H9 (cell line): Measurements from ENCODE around the gene ZFYVE19. TPM values are rescaled to one million over a fixed set of nuclear protein-coding genes. Genes with fewer than 3 reads are reported as not detected.

ENCODE experiments used
- DNase-seq: peaks from one replicate; pipeline ENCODE4 v3.0.0-alpha.2; 2017
- H2AFZ ChIP-seq: one replicate; pipeline ENCODE4 v1.6.1; 2013; ENCODE audit warnings: mild to moderate bottlenecking, low read length, control low read depth, moderate library complexity
- H2AK5ac ChIP-seq: 2 replicates; pipeline ENCODE4 v1.6.1; 2013; ENCODE audit warnings: low read length, control low read depth, mixed read lengths; ENCODE audit not compliant: insufficient read length
- H2BK120ac ChIP-seq: one replicate; pipeline ENCODE4 v1.6.1; 2013; ENCODE audit warnings: low read depth, mild to moderate bottlenecking, low read length, control low read depth, inconsistent platforms; ENCODE audit not compliant: poor library complexity, severe bottlenecking
- H2BK12ac ChIP-seq: 2 replicates; pipeline ENCODE4 v1.6.1; 2013; ENCODE audit warnings: low read length, control low read depth, mixed read lengths, low read depth; ENCODE audit not compliant: insufficient read length
- H2BK15ac ChIP-seq: 2 replicates; pipeline ENCODE4 v1.6.1; 2013; ENCODE audit warnings: low read depth, low read length, control low read depth
- H2BK20ac ChIP-seq: one replicate; pipeline ENCODE4 v1.6.1; 2013; ENCODE audit warnings: low read depth, mild to moderate bottlenecking, low read length, control low read depth, inconsistent platforms; ENCODE audit not compliant: poor library complexity, severe bottlenecking
- H2BK5ac ChIP-seq: 2 replicates; pipeline ENCODE4 v1.6.1; 2013; ENCODE audit warnings: low read length, control low read depth, mixed read lengths; ENCODE audit not compliant: insufficient read length
- H3K14ac ChIP-seq: 2 replicates; pipeline ENCODE4 v1.6.1; 2013; ENCODE audit warnings: low read length, control low read depth; ENCODE audit not compliant: insufficient read depth
- H3K18ac ChIP-seq: 2 replicates; pipeline ENCODE4 v1.6.1; 2013; ENCODE audit warnings: low read depth, mild to moderate bottlenecking, mixed read lengths, low read length, control low read depth; ENCODE audit not compliant: insufficient read length
- H3K23ac ChIP-seq: 2 replicates; pipeline ENCODE4 v1.6.1; 2013; ENCODE audit warnings: low read length, control low read depth, mixed read lengths, low read depth; ENCODE audit not compliant: insufficient read length
- H3K23me2 ChIP-seq: 2 replicates; pipeline ENCODE4 v1.6.1; 2013; ENCODE audit warnings: low read depth, mild to moderate bottlenecking, mixed read lengths, low read length, control low read depth; ENCODE audit not compliant: insufficient read length, poor library complexity, severe bottlenecking
- H3K27ac ChIP-seq: 2 replicates; pipeline ENCODE4 v1.5.1; 2013; ENCODE audit warnings: low read length, control low read depth, mixed read lengths, low read depth; ENCODE audit not compliant: insufficient read length
- H3K27me3 ChIP-seq: 2 replicates; pipeline ENCODE4 v1.6.1; 2013; ENCODE audit warnings: low read length, control low read depth, inconsistent platforms; ENCODE audit not compliant: insufficient read depth
- H3K4ac ChIP-seq: 2 replicates; pipeline ENCODE4 v1.6.1; 2013; ENCODE audit warnings: low read depth, mild to moderate bottlenecking, control low read depth, inconsistent platforms, low read length, moderate library complexity
- H3K4me1 ChIP-seq: 2 replicates; pipeline ENCODE4 v1.6.1; 2013; ENCODE audit warnings: low read length, control low read depth, inconsistent platforms; ENCODE audit not compliant: insufficient read depth
- H3K4me2 ChIP-seq: 2 replicates; pipeline ENCODE4 v1.6.1; 2013; ENCODE audit warnings: low read length, control low read depth, mixed read lengths; ENCODE audit not compliant: insufficient read length, insufficient read depth
- H3K56ac ChIP-seq: 2 replicates; pipeline ENCODE4 v1.6.1; 2013; ENCODE audit warnings: low read depth, mild to moderate bottlenecking, mixed read lengths, low read length, control low read depth; ENCODE audit not compliant: insufficient read length
- H3K79me1 ChIP-seq: 2 replicates; pipeline ENCODE4 v1.6.1; 2013; ENCODE audit warnings: low read depth, mild to moderate bottlenecking, moderate library complexity, low read length, control low read depth, inconsistent platforms; ENCODE audit not compliant: insufficient read depth, poor library complexity, severe bottlenecking
- H3K79me2 ChIP-seq: 2 replicates; pipeline ENCODE4 v1.6.1; 2013; ENCODE audit warnings: low read length, control low read depth, inconsistent platforms; ENCODE audit not compliant: insufficient read depth
- H3K9ac ChIP-seq: 2 replicates; pipeline ENCODE4 v1.6.1; 2013; ENCODE audit warnings: low read length, control low read depth, mixed read lengths; ENCODE audit not compliant: insufficient read length; ENCODE audit errors: extremely low read depth
- H3K9me3 ChIP-seq: one replicate; pipeline ENCODE4 v1.6.1; 2013; ENCODE audit warnings: low read depth, low read length, inconsistent platforms; ENCODE audit not compliant: control insufficient read depth
- H3T11ph ChIP-seq: one replicate; pipeline ENCODE4 v1.6.1; 2013; ENCODE audit warnings: mild to moderate bottlenecking, low read length, control low read depth, inconsistent platforms
- H4K20me1 ChIP-seq: one replicate; pipeline ENCODE4 v1.6.1; 2013; ENCODE audit not compliant: control insufficient read depth, insufficient read length, insufficient read depth
- H4K5ac ChIP-seq: 2 replicates; pipeline ENCODE4 v1.6.1; 2013; ENCODE audit warnings: low read depth, mild to moderate bottlenecking, mixed read lengths, low read length, control low read depth; ENCODE audit not compliant: insufficient read length
- H4K8ac ChIP-seq: replicated peaks from 2 replicates; pipeline ENCODE4 v1.6.1; 2013; ENCODE audit warnings: low read length, control low read depth, mixed read lengths, low read depth; ENCODE audit not compliant: insufficient read length
- H4K91ac ChIP-seq: 2 replicates; pipeline ENCODE4 v1.6.1; 2013; ENCODE audit warnings: low read depth, mild to moderate bottlenecking, moderate library complexity, mixed read lengths, low read length, control low read depth; ENCODE audit not compliant: insufficient read length
- H3K27ac Mint-ChIP-seq, 3 experiments: 2 replicates in 2 of 3; 3 replicates in 1 of 3; pipeline ENCODE4 v1.8.0; 2020 to 2021; ENCODE audit warnings: mixed read lengths in 3 of 3, mild to moderate bottlenecking in 1 of 3, moderate library complexity in 1 of 3
- H3K27me3 Mint-ChIP-seq: 2 replicates; pipeline ENCODE4 v1.8.0; 2021; ENCODE audit warnings: low read depth, mild to moderate bottlenecking, moderate library complexity, mixed read lengths
- H3K36me3 Mint-ChIP-seq, 3 experiments: 2 replicates in 2 of 3; 3 replicates in 1 of 3; pipeline ENCODE4 v1.8.0; 2020 to 2021; ENCODE audit warnings: low read depth in 3 of 3, mixed read lengths in 3 of 3; ENCODE audit not compliant: insufficient read depth in 1 of 3
- H3K4me1 Mint-ChIP-seq, 2 experiments: 2 replicates each; pipeline ENCODE4 v1.8.0; 2020; ENCODE audit warnings: mixed read lengths in 2 of 2
- H3K4me3 Mint-ChIP-seq, 2 experiments: 2 replicates in 1 of 2; 3 replicates in 1 of 2; pipeline ENCODE4 v1.8.0; 2020 to 2021; ENCODE audit warnings: mild to moderate bottlenecking in 2 of 2, mixed read lengths in 2 of 2, moderate library complexity in 1 of 2
- H3K9me3 Mint-ChIP-seq, 2 experiments: 2 replicates in 1 of 2; 3 replicates in 1 of 2; pipeline ENCODE4 v1.8.0; 2020; ENCODE audit warnings: mild to moderate bottlenecking in 2 of 2, mixed read lengths in 2 of 2, moderate library complexity in 1 of 2
- WGBS: extraction: QIAGEN DNeasy Blood & Tissue Kit; methylation state at CpG from one replicate; pipeline ENCODE4 v1.1.7; 2013; ENCODE audit warnings: missing lambda C conversion rate, low lambda C conversion rate, mixed read lengths; ENCODE audit not compliant: insufficient read length; ENCODE audit errors: extremely low coverage; 5-methylcytosine and 5-hydroxymethylcytosine counted together
- total RNA-seq: library from RNA; stranded (reverse); gene quantifications from 2 replicates; pipeline ENCODE4 v1.2.1, GENCODE V29; 2021
- TF ChIP-seq, protein P1 (sequence below): fragments of 200-600 bp; sonication (generic); conservative IDR thresholded peaks from 3 replicates; pipeline ENCODE4 v1.8.0; 2021; ENCODE audit warnings: antibody characterized with exemption, mild to moderate bottlenecking

Gene ZFYVE19
- total RNA-seq, 1 experiment from 2014 or later: 11.3 TPM

- TF ChIP-seq, protein P1, sequence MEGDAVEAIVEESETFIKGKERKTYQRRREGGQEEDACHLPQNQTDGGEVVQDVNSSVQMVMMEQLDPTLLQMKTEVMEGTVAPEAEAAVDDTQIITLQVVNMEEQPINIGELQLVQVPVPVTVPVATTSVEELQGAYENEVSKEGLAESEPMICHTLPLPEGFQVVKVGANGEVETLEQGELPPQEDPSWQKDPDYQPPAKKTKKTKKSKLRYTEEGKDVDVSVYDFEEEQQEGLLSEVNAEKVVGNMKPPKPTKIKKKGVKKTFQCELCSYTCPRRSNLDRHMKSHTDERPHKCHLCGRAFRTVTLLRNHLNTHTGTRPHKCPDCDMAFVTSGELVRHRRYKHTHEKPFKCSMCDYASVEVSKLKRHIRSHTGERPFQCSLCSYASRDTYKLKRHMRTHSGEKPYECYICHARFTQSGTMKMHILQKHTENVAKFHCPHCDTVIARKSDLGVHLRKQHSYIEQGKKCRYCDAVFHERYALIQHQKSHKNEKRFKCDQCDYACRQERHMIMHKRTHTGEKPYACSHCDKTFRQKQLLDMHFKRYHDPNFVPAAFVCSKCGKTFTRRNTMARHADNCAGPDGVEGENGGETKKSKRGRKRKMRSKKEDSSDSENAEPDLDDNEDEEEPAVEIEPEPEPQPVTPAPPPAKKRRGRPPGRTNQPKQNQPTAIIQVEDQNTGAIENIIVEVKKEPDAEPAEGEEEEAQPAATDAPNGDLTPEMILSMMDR: no peak
- Mint-ChIP-seq H3K27ac (no peak overlapping the region), H3K9me3 (no peaks in the 10 kb centered on the region), H3K4me3 (no peak overlapping the region), H3K36me3 (peaks cover 6 to 14% (median 13%) of the 10 kb centered on the region in 3 experiments; a peak in 5 of 7 replicates), H3K4me1 (peaks cover 29 to 36% of the 10 kb centered on the region in 2 experiments), H3K27me3 (no peaks in the 10 kb centered on the region)
- H2BK20ac ChIP-seq: no peak overlapping the region
- no peak overlapping the region for H2AK5ac ChIP-seq
- no peak overlapping the region for H3K14ac ChIP-seq
- no peaks in the 10 kb centered on the region for H4K20me1 ChIP-seq
- no peak overlapping the region for H3K27ac ChIP-seq
- H4K91ac ChIP-seq: no peak overlapping the region
- no peak overlapping the region for H3K9ac ChIP-seq
- no peak overlapping the region for H2BK12ac ChIP-seq
- no peak overlapping the region for H3K56ac ChIP-seq
- H4K5ac ChIP-seq: no peak overlapping the region
- H4K8ac ChIP-seq: no peak overlapping the region
- no peak overlapping the region for H3K4ac ChIP-seq
- DNase-seq: no peak
- no peak overlapping the region for H2BK120ac ChIP-seq
- H3K23ac ChIP-seq: no peak overlapping the region
- no peak overlapping the region for H2AFZ ChIP-seq
- no peak overlapping the region for H3K18ac ChIP-seq
- no peaks in the 10 kb centered on the region for H3K27me3 ChIP-seq
- H3K4me2 ChIP-seq: no peak overlapping the region
- peaks cover 4% of the 10 kb centered on the region for H3K79me1 ChIP-seq
- H3K79me2 ChIP-seq: no peaks in the 10 kb centered on the region
- H3K23me2 ChIP-seq: no peaks in the 10 kb centered on the region
- H3K4me1 ChIP-seq: peaks cover 2% of the 10 kb centered on the region; the same call in 1 of the 2 replicates
- H3K9me3 ChIP-seq: no peaks in the 10 kb centered on the region
- H3T11ph ChIP-seq: no peak overlapping the region
- no peak overlapping the region for H2BK5ac ChIP-seq
- no peak overlapping the region for H2BK15ac ChIP-seq
- no CpG with 5 or more reads among the region's 3 CpGs for WGBS
Observed at GRCh38 chr15:40792394-40792793, 14.5 kb upstream of the ZFYVE19 start.
